Activated CD4-positive, alpha-beta T cell treated with anti-CD3 and anti-CD28 coated beads, Interleukin-2, amount 50 U/mL, for 24 hours (primary cell): Measurements from ENCODE around the gene PLXNA3.
"Not testable (repeated sequence)": the region's sequence is repeated elsewhere in the genome, so short reads cannot be mapped to it uniquely, and the experiment has no call there.

Experiments used
- DNase-seq, 2 donors: peaks; one replicate each; pipeline ENCODE4 v3.0.0-alpha.2; 2020; ENCODE audit warnings: low read depth in 1 of 2, low spot score in 1 of 2

The PLXNA3 gene

DNA sequence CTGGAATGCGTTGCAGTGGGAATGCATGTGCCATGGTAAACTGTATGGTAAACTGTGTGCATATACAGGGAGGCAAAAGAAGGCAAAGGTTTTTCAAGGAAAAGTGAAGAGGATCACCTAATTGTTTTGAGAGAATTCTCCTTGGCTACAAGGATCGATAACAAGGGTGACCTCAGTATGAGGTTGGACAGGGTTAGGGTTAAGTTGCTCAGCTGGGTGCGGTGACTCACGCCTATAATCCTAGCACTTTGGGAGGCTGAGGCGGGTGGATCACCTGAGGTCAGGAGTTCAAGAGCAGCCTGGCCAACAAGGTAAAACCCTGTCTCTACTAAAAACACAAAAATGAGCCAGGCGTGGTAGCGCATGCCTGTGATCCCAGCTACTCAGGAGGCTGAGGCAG, 43.3 kb downstream of the PLXNA3 start:
- DNase-seq: not testable (repeated sequence)

DNA sequence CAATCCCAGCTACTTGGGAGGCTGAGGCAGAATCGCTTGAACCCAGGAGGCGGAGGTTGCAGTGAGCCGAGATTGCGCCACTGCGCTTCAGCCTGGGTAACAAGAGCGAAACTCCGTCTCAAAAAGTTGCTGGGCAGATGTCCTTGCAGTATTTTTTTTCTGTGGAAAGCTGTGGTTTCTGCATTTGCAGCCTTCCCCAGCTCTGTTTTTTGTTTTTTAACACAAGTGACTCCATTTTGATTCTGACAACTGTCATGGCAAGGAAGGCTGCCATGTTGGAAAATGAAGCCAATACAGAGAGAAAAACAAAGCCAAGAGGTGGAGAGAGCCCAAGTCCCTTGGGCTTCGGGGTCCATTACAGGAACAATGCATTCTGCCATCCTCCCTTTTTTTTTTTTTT, 44.0 kb downstream of the PLXNA3 start:
- DNase-seq: no peak

DNA sequence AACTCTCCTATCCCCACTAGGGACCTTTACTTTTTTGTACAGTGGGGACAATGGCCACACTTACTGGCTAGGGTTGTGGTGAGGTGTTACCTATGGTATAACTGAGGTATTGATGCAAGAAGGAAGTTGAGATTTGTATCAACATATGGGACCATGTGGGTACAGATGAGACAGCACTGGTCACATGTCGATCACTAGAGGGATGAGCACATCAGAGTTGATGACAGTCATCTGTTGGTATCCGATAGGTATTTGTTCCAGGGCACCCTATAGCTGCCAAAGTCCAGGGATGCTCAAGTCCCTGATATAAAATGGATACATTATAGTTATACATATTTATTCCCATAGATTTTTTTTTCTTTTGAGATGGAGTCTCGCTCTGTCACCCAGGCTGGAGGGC, 44.9 kb downstream of the PLXNA3 start:
- DNase-seq: no peak

DNA sequence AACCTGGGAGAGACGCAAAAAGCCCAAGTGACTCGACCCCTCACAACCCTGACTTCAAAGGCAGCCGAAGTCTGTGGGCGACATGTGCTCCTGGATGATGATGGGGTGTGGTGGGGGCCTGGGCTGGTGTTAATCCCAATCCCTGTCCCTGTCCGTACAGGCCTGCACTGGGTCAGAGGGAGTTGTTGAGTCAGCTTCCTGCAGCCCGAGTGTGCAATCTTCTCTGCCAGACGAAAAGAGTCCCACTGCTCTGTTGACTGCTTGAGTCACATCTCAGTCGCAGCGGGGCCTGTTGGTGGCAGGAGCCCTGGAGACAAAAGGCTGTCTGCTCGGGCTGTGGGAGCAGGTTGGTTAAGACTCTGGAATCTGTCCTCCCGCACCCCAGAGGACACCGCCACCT, 47.7 kb downstream of the PLXNA3 start:
- no peak for DNase-seq

DNA sequence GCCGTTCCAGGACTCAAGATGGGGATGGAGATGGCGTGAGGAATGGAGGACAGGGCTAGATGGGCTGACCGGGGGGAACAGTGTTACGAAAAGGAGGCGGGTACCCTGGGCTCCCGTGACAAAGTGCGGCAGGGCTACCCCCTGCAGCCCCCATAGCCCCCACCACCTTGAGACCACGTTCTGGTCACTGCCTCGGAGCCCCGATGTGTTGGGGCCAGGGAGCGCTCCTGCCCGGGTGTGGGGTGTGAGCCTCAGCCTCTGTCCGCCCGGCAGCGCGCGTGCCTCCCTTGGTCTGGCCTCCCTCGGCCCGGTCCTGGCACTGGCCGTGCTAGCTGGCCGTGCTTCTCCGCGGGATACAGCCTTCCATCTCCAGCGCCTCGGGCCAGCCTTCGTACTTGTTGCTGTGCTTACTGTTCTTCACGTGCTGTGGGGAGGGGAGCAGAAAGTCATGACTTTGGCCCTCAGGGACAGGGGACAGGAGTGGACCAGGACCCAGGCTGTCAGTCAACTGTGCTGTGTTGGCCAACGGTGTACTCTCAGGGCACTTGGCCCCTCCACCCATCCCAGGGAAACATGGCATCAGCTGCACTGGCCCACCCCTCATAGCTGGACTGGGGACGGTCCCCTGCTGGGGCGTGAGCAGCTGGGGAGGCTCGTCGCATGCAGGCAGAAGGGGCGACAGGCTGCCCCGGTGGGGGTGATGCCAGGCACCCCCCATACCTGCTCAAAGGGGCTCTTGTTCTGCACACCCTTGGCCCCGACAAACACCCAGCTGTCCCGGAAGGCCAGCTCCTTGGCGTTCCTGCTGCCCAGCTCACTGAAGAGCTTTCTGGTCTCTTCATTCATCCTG, 48.6 kb downstream of the PLXNA3 start:
- DNase-seq: no peak

DNA sequence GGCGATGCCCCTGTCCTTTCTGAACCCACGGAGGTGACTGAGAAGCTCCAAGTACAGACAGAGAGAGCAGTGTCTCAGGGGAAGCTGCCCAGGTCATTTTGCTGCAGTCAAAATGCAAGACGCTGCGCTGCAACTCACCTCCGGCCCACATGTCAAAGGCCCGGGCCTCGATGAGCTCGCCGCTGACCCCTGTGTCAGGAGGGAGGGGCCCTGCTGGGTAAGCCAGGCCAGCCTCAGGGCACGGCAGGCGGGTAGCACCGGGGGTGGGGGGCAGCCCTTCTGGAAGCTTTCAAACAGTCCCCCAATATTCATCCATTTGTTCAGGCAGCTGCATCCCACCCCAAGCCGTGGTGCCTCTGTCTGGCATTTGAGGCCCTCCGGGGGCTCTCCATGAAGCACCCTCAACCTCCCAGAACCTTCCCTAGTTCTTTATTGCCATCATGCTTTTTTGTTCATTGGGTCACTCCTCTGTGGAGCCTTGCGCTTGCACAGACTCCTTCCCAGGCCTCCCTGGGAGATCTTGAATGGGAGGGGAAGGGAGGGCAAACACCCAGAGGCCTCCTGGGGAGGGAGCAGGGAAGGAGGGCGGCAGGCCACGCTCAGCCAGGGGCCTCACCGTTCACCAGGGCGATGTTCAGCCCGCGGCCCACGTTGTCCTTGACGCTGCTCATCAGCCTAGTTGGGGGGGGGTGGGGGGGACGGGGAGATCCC, 49.7 kb downstream of the PLXNA3 start:
- no peak for DNase-seq

DNA sequence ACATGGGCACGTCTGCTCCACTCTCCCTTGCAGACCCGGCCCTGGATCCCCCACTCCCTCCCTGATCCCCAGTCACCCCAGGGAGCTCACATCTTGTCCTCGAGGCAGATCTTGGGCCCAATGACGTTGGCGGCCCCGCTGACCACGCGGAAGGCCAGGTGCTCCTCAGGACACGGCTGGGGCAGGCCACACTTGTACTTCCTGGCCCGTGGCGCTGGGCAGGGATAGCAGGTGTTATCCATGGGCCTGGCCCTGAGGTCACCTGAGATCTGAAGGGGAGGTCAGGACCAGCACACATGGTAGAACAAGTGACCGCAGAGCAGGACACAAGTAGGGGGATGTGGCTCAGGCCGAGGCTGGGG, 50.3 kb downstream of the PLXNA3 start:
- DNase-seq: no peak

DNA sequence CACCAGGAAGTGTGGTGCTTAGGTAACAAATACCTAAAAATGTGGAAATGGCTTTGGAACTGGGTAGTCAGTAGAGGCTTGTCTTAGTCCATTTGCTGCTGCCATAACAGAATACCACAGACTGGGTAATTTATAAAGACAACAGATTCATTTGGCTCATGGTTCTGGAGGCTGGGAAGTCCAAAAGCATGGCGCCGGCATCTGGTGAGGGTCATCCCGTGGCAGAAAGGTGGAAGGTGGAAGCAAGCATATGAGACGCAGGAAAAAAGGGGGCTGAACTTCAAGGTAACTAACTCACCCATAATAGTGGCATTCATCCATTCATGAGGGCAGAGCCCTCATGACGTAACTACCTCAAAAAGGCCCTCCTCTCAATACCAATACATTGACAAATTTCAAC, 51.4 kb downstream of the PLXNA3 start:
- DNase-seq: no peak

DNA sequence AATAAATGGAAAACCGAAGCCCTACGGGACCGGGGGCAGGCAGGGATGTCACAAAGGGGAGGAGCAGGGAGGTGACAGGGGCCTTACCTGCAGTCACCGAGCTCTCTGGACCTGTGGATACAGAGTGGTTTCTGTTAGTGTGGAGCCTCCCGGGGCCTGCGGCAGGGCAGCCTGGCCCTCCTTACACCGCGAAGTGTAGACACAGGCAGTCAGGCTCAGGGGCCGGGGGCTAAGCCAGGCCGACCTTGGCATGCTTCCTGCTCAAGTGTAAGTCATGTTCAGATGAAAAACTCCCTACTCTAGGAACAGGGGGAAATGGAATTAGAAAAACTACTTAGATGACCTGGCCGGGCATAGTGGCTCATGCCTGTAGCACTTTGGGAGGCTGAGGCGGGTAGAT, 53.7 kb downstream of the PLXNA3 start:
- DNase-seq: no peak

DNA sequence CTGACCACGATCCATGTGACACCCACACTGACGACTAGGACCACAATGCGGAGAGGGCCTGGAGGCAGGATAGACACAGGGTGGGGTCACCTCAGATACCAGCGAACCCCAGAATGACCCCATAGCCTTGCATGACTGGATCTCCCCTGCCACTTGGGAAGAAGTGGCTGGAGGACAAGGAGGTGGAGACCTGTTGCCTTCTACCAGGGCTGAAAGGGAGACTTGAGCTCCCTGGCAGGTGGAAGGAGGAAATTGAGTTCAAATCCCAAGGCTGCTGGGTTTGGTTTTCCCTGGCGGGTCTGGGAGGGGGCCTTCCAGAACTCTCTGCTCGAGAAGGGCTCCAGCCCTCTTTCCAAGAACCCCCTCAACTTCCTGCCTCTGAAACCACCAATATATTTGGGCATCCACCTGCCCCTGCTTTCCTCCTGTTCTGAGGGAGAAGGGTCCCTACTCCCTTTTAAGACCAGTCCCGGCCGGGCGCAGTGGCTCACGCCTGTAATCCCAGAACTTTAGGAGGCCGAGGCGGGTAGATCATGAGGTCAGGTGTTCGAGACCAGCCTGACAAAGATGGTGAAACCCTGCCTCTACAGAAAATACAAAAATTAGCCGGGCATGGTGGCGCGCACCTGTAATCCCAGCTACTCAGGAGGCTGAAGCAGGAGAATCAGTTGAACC, 54.9 kb downstream of the PLXNA3 start:
- no peak for DNase-seq

DNA sequence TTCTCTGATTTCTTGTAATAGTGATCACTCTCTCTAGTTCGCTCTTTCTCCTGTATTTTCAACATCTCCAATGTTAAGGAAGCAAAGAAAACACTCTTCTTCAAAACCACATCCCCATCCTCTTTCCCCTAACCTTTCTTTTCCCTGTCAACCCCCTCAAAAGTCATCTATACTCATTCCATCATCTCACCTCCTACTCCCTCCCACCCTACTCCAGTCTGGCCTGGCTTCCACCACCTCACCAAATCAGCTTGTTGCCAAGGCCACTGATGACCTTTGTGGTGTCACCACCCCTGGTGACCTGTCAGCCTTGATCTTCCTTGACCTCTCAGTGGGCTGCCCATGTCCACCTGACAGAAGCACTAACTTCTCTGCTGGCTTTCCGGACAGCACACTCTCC, 55.6 kb downstream of the PLXNA3 start:
- no peak for DNase-seq

DNA sequence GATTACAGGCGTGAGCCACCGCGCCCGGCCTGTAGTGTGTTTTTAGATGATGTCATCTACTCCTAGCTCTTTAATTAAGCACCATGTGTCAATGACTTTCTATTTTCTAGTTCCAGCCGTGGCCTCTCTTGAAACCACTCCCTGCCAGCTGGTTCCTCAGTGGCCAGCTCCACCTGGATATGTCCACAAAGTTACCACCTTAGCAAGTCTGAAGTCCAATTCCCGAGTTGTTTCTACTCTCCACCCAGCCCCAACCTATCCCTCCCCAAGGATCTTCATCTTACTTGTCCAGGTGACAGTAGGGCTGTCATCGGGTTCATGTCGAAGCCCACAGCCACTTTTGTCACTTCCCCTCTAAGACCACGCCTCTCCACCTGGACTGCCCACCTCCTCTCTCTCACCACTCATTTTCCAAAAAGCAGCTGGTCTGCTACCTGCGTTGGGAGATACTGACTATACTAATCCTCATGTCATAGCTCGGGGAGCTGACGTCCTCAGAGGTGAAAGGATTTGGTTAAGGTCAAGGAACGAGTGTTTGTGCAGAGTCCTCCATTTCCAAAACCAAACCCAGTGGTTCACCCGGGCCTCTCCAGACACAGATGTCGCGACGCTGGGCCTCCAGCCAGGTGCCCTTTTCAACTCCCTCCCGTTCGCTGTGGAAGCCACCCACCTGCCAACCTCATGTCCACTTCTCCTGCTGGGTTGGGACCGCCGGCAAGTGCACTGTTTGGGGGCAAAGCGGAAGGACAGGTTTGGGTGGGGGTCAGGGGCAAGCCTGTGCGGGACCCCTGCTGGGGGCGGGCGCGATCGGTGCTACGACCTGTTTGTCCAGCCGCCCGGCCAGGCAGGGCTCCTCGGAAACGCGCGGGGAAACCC, 57.2 kb downstream of the PLXNA3 start:
- no peak for DNase-seq

DNA sequence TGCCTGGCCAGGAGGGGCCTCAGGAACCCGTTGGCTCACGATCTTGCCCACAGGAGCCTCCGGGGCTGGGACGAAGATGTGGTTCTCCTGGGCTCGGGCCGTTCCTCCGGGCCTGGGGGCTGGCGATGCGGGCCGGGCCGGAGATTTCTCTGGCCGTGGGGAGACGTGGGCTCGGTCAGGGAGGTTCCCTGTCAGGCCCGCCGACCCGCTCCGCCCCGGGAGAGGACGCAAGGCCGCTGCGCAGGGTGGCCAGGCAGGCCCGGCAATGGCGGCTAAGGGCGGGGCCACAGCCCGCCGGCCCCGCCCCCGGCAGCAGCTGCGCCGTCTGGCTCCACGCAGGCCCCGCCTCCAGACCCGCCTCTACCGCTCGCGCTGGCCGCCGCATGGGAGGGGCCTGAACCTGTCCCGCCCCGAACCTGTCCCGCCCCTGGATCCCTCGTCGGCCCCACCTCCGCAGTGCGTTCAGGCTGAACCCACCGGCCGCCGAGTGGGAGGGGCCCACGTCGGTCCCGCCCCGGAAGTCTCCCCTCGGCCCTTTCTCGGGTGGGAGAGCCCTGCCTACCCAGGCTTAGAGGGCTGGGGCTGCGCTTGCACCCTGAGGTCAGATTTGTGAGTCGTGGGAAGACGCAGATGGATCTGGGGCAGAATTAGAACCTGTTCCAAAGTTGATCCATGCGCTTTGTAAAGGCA, 58.0 kb downstream of the PLXNA3 start, which contains the start of gene FAM3A:
TSS of gene FAM3A (minus strand) at position 267 of the 690 bp plus-strand sequence. CDS start 460 bp downstream, outside the sequence.
- peak; percentile 84 to 89 for DNase-seq

DNA sequence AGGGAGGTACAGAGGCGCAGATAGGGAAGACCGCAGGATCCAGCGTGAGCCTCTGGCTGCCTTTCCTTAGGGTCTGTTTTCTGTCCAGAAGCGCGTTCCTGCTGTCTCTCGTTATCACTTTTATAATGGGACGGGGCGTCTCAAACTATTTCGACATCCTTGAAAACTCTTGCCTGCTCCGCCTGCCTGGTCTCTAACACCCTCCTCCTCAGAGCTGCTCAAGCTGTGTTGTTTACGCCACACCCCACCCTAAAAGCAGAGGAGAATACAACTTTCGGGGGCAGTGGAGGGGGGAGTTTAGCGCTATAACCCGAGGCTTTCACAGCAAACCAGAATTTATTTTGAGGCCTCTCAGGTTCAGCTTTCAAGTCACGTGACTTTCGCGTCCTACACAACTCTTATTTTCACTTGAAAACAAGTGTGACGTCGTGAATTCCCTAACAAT, 58.6 kb downstream of the PLXNA3 start:
- DNase-seq: no peak

DNA sequence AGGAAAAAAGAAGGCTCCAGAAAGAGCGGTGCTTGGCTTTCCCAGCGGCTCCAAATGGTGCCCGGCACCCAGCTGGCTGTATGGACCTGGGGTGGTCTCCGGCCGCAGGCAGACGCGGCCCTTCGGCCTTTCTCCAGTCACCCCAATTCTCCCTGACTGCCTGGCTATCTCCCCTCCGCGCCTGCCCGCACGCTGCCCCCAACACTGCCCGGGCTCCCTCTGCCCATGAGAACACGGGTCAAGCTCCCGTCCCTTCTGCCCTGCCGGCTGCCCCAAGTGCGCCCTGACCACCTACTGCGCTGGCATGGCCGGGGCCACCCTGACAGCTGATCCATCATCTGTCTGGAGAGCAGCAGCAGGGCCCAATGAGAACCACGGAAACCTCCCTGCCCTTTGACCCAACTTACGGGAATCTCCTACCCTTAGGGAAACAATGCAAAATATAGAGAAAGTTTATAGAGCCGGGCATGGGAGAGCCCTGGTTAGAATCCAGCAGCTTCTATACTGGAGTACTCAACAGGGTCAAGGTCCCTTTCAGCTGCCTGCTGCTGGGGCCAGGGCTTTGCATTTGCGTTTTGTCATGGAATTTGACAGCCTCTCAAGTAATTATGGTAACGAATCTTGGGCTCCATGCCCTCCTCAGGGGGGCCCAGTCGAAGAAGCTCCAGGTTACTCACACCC, 59.2 kb downstream of the PLXNA3 start:
- DNase-seq: no peak

DNA sequence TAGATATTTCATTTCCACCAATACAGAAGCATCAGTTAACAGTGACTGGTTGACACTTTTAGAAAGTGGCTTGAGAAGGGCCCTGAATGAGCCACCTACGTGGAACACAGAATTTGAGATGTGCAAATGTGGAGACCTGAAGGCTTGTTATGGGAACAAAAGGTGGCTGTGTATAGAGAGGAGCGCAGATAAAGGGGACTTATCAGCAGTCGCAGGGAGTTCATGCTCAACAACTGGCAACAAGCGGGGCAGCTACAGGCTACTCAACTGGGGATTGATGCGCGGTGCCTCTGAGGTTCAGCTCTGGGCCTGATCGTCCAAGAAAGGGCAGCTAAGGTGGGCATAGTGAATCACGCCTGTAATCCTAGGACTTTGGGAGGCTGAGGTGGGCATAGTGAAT, 61.3 kb downstream of the PLXNA3 start:
- no peak for DNase-seq

DNA sequence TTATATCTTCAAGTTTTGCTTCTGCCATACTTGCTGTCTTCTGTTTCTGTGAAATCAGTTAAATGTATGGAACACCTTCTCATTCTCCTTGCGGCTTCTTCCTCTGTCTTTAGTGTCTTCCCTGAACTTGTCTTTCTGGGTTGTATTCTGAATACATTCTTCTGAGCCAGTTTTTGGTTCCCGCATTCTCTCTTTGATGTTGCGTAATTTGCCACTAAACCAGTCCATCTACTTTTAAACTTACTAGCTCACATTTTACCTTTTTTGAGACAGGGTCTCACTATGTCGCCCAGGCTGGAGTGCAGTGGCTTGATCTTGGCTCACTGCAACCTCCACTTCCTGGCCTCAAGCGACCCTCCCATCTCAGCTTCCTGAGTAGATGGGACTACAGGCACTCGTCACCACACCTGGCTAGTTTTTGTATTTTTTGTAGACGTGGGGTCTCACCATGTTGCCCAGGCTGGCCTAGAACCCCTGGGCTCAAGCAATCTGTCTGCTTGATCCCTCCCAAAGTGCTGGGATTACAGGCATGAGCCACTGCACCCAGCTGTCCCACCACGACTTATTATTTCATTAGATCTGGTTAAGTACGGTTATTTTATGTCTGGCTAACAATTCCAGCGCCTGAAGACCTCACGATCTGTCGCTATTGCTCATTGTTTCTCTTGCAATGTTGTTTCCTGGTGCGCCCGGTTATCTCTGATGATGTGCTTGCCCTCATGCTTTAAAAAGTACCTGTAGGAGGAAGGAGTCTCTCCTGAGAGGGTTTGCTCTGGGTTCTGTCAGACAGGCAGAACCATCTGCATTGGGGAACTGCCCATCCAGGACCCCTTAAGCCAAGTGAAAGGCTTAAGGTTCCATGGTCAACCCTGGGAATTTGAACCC, 67.8 kb downstream of the PLXNA3 start:
- DNase-seq: no peak

DNA sequence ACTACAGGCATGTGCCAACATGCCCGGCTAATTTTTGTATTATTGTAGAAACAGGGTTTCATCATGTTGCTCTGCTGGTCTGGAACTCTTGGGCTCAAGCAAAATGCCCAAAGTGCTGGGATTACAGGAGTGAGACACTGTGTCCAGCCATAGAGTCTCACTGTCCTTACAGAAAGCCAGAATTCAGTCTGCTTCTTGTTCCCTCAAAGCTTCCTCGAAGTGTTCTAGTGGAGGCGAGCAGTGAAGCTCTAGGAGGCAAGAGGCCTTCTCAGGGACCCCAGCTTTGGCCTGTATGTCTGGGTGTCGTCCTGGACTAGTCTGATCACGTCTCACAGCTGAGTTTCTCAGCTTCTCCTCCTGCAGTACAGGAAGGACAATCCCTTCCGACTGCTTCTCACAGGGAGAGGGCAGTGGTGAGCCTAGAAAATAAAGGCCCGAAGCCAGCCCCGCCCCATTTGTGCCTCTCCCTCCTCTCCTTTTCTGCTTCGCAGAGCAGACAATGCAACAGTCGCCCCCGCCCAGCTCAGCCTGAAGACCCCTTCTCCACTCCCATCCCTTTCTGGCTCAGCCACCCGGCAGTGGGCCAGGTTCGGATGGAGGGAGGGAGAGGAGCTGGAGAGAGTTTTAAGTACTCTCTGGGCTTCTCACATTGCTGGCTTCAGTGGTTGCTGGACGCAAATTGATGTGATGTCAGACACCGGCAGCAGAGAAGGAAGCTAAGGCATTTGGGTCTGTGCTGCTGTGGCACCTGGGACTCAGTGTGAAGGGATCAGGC, 69.0 kb downstream of the PLXNA3 start:
- DNase-seq: peak in 1 of 2 donors; percentile 39
